Neutrophil (primary cell): ENCODE measurements around the gene FAM117A.

Experiments
- H3K27ac ChIP-seq: fragments of 200-600 bp; sonication (generic); 2 replicates; pipeline ENCODE4 v1.5.1; 2016; ENCODE audit warnings: mild to moderate bottlenecking, moderate library complexity
- H3K27me3 ChIP-seq: fragments of 200-600 bp; sonication (generic); 2 replicates; pipeline ENCODE4 v1.6.0; 2016; ENCODE audit warnings: mild to moderate bottlenecking
- H3K36me3 ChIP-seq: fragments of 200-600 bp; sonication (generic); 2 replicates; pipeline ENCODE4 v1.5.1; 2017
- H3K4me1 ChIP-seq, 2 experiments: fragments of 200-600 bp in 1 of 2; sonication (generic) in 1 of 2; 1 replicate in 1 of 2; 2 replicates in 1 of 2; pipeline versions ENCODE4 v1.5.1 to v1.6.1; 2013 to 2016; ENCODE audit warnings: low read depth in 1 of 2, low read length in 1 of 2, mild to moderate bottlenecking in 1 of 2, moderate library complexity in 1 of 2; ENCODE audit not compliant: control insufficient read depth in 1 of 2, insufficient read depth in 1 of 2
- H3K4me3 ChIP-seq, 2 experiments: fragments of 200-600 bp in 1 of 2; sonication (generic) in 1 of 2; 1 replicate in 1 of 2; 2 replicates in 1 of 2; pipeline ENCODE4 v1.5.1; 2013 to 2016; ENCODE audit warnings: low read depth in 1 of 2, low read length in 1 of 2, mild to moderate bottlenecking in 1 of 2, moderate library complexity in 1 of 2
- H3K9me3 ChIP-seq: fragments of 200-600 bp; sonication (generic); 2 replicates; pipeline ENCODE4 v1.5.1; 2016
- CTCF ChIP-seq: fragments of 200-600 bp; sonication (generic); IDR thresholded peaks from 2 replicates; pipeline ENCODE4 v1.5.1; 2016; ENCODE audit warnings: antibody characterized with exemption

The FAM117A gene

GRCh38 chr17:49756323-49757150, 7.4 kb downstream of the FAM117A start:
- Histone ChIP-seq H3K4me3 (no peak overlapping the region), H3K4me1 (peaks cover 0 to 5% of the 10 kb centered on the region in 2 experiments), H3K27ac (no peak overlapping the region)

GRCh38 chr17:49755663-49756283, 8.2 kb downstream of the FAM117A start:
- H3K4me1 ChIP-seq = no peaks in the 10 kb centered on the region

More at GRCh38 chr17:49756323-49757150, 7.4 kb downstream of the FAM117A start:
- Histone ChIP-seq H3K27me3 (no peaks in the 10 kb centered on the region), H3K36me3 (peaks cover 13% of the 10 kb centered on the region), H3K9me3 (no peaks in the 10 kb centered on the region)
- no peak for TF ChIP-seq CTCF

GRCh38 chr17:49753959-49754391, 10.0 kb downstream of the FAM117A start:
- no peak overlapping the region for H3K27ac ChIP-seq

More at GRCh38 chr17:49755663-49756283, 8.2 kb downstream of the FAM117A start:
- no peak for TF ChIP-seq CTCF
- H3K27ac ChIP-seq = no peak overlapping the region
- H3K9me3 ChIP-seq = no peaks in the 10 kb centered on the region
- peaks cover 13% of the 10 kb centered on the region for H3K36me3 ChIP-seq
- H3K27me3 ChIP-seq = no peaks in the 10 kb centered on the region
- no peak overlapping the region for H3K4me3 ChIP-seq

GRCh38 chr17:49752508-49752907, 11.4 kb downstream of the FAM117A start:
- peaks cover 6% of the 10 kb centered on the region for H3K36me3 ChIP-seq
- H3K4me3 ChIP-seq = no peak overlapping the region
- H3K9me3 ChIP-seq = no peaks in the 10 kb centered on the region
- H3K27me3 ChIP-seq = no peaks in the 10 kb centered on the region
- TF ChIP-seq CTCF = no peak
- peaks cover 13 to 17% of the 10 kb centered on the region in 2 experiments for H3K4me1 ChIP-seq
- H3K27ac ChIP-seq = no peak overlapping the region

More at GRCh38 chr17:49753959-49754391, 10.0 kb downstream of the FAM117A start:
- H3K9me3 ChIP-seq = no peaks in the 10 kb centered on the region
- no peaks in the 10 kb centered on the region for H3K27me3 ChIP-seq
- TF ChIP-seq CTCF = no peak
- peaks cover under 1 to 2% of the 10 kb centered on the region in 2 experiments for H3K4me1 ChIP-seq
- H3K4me3 ChIP-seq = no peak overlapping the region
- peaks cover 13% of the 10 kb centered on the region for H3K36me3 ChIP-seq

- Histone ChIP-seq H3K27me3 (no peaks in the 10 kb centered on the region), H3K27ac (no peak overlapping the region), H3K4me3 (no peak overlapping the region), H3K9me3 (no peaks in the 10 kb centered on the region), H3K4me1 (peaks cover 24 to 34% of the 10 kb centered on the region in 2 experiments), H3K36me3 (no peaks in the 10 kb centered on the region)
- TF ChIP-seq CTCF = no peak
These were observed 14.2 kb downstream of the FAM117A start for GRCh38 chr17:49749730-49750129.
